Activated CD4-positive, alpha-beta memory T cell treated with anti-CD3 and anti-CD28 coated beads, Interleukin-2, amount 10 ng/mL, durations not matched to agents 7 days and 5 days (primary cell): ENCODE measurements around the gene TNS3. TPM values are rescaled to one million over a fixed set of nuclear protein-coding genes. Genes with fewer than 3 reads are reported as not detected.

Experiments
- CTCF ChIA-PET: fragments of 350-600 bp; sonication (Branson Sonifier 250); formaldehyde crosslinking; loops from one replicate; lab custom pipeline; 2021; ENCODE audit warnings: antibody characterized with exemption, inconsistent platforms; lab: Charles Lee
- POLR2A ChIA-PET: fragments of 350-600 bp; sonication (Branson Sonifier 250); formaldehyde crosslinking; loops from one replicate; lab custom pipeline; 2021; ENCODE audit warnings: antibody characterized with exemption; lab: Charles Lee
- DNase-seq: peaks from one replicate; pipeline ENCODE4 v3.0.0-alpha.2; 2020
- H3K27ac Mint-ChIP-seq: one replicate; pipeline ENCODE4 v1.8.0; 2021; ENCODE audit warnings: mild to moderate bottlenecking, mixed read lengths
- H3K27me3 Mint-ChIP-seq: one replicate; pipeline ENCODE4 v1.8.0; 2021; ENCODE audit warnings: mixed read lengths
- H3K36me3 Mint-ChIP-seq: one replicate; pipeline ENCODE4 v1.8.0; 2021; ENCODE audit warnings: low read depth, mixed read lengths
- H3K4me1 Mint-ChIP-seq: one replicate; pipeline ENCODE4 v1.8.0; 2021; ENCODE audit warnings: mixed read lengths
- H3K4me3 Mint-ChIP-seq: one replicate; pipeline ENCODE4 v1.8.0; 2021; ENCODE audit warnings: mild to moderate bottlenecking, mixed read lengths
- H3K9me3 Mint-ChIP-seq: one replicate; pipeline ENCODE4 v1.8.0; 2021; ENCODE audit warnings: mixed read lengths
- total RNA-seq, 2 experiments: library from RNA; stranded (reverse); gene quantifications; one replicate each; pipeline ENCODE4 v1.2.3, GENCODE V29; 2021

TNS3 gene
- total RNA-seq, 2 experiments from 2014 or later = 0.15 to 0.18 TPM

GRCh38 chr7:47354831-47355541, 226.9 kb downstream of the TNS3 start:
- CTCF ChIA-PET = no interaction called here
- no peaks in the 10 kb centered on the region for H3K27me3 Mint-ChIP-seq
- H3K27ac Mint-ChIP-seq = no peak overlapping the region
- H3K9me3 Mint-ChIP-seq = no peaks in the 10 kb centered on the region
- no peak overlapping the region for H3K4me3 Mint-ChIP-seq
- DNase-seq = no peak
- POLR2A ChIA-PET = no interaction called here
- H3K4me1 Mint-ChIP-seq = no peaks in the 10 kb centered on the region
- H3K36me3 Mint-ChIP-seq = no peaks in the 10 kb centered on the region

- H3K4me1 Mint-ChIP-seq = no peaks in the 10 kb centered on the region
- no peak overlapping the region for H3K27ac Mint-ChIP-seq
- no peaks in the 10 kb centered on the region for H3K27me3 Mint-ChIP-seq
- H3K4me3 Mint-ChIP-seq = no peak overlapping the region
- no peaks in the 10 kb centered on the region for H3K9me3 Mint-ChIP-seq
- no peaks in the 10 kb centered on the region for H3K36me3 Mint-ChIP-seq
- DNase-seq = no peak
- ChIA-PET POLR2A (no interaction called here), CTCF (no interaction called here)
Measured at GRCh38 chr7:47354071-47354470, 227.8 kb downstream of the TNS3 start.

- H3K27me3 Mint-ChIP-seq = no peaks in the 10 kb centered on the region
- H3K36me3 Mint-ChIP-seq = no peaks in the 10 kb centered on the region
- DNase-seq = no peak
- H3K4me3 Mint-ChIP-seq = no peak overlapping the region
- CTCF ChIA-PET = no interaction called here
- no peak overlapping the region for H3K27ac Mint-ChIP-seq
- POLR2A ChIA-PET = no interaction called here
- H3K4me1 Mint-ChIP-seq = no peaks in the 10 kb centered on the region
- no peaks in the 10 kb centered on the region for H3K9me3 Mint-ChIP-seq
Measured at GRCh38 chr7:47352394-47352968, 229.4 kb downstream of the TNS3 start.

- Mint-ChIP-seq H3K4me1 (no peaks in the 10 kb centered on the region), H3K36me3 (no peaks in the 10 kb centered on the region), H3K27me3 (no peaks in the 10 kb centered on the region), H3K4me3 (no peak overlapping the region), H3K27ac (no peak overlapping the region), H3K9me3 (no peaks in the 10 kb centered on the region)
- CTCF ChIA-PET = no interaction called here
- no peak for DNase-seq
- POLR2A ChIA-PET = no interaction called here
Measured at GRCh38 chr7:47351233-47352154, 230.4 kb downstream of the TNS3 start.

- Mint-ChIP-seq H3K27ac (no peak overlapping the region), H3K36me3 (no peaks in the 10 kb centered on the region), H3K27me3 (no peaks in the 10 kb centered on the region), H3K4me1 (no peaks in the 10 kb centered on the region), H3K4me3 (no peak overlapping the region), H3K9me3 (no peaks in the 10 kb centered on the region)
- ChIA-PET CTCF (no interaction called here), POLR2A (no interaction called here)
- no peak for DNase-seq
Measured at GRCh38 chr7:47350425-47350824, 231.5 kb downstream of the TNS3 start.

GRCh38 chr7:47349401-47349800, 232.5 kb downstream of the TNS3 start:
- ChIA-PET CTCF (no interaction called here), POLR2A (no interaction called here)
- Mint-ChIP-seq H3K4me1 (no peaks in the 10 kb centered on the region), H3K9me3 (no peaks in the 10 kb centered on the region), H3K4me3 (no peak overlapping the region), H3K27ac (no peak overlapping the region), H3K36me3 (no peaks in the 10 kb centered on the region), H3K27me3 (no peaks in the 10 kb centered on the region)
- no peak for DNase-seq

- no peaks in the 10 kb centered on the region for H3K4me1 Mint-ChIP-seq
- no peaks in the 10 kb centered on the region for H3K27me3 Mint-ChIP-seq
- H3K27ac Mint-ChIP-seq = no peak overlapping the region
- ChIA-PET CTCF (no interaction called here), POLR2A (no interaction called here)
- no peak for DNase-seq
- no peaks in the 10 kb centered on the region for H3K36me3 Mint-ChIP-seq
- H3K9me3 Mint-ChIP-seq = no peaks in the 10 kb centered on the region
- no peak overlapping the region for H3K4me3 Mint-ChIP-seq
Measured at GRCh38 chr7:47347816-47348385, 234.0 kb downstream of the TNS3 start.

GRCh38 chr7:47347346-47347745, 234.6 kb downstream of the TNS3 start:
- no peaks in the 10 kb centered on the region for H3K9me3 Mint-ChIP-seq
- H3K27ac Mint-ChIP-seq = no peak overlapping the region
- ChIA-PET POLR2A (no interaction called here), CTCF (no interaction called here)
- no peaks in the 10 kb centered on the region for H3K4me1 Mint-ChIP-seq
- H3K4me3 Mint-ChIP-seq = no peak overlapping the region
- H3K27me3 Mint-ChIP-seq = no peaks in the 10 kb centered on the region
- no peak for DNase-seq
- no peaks in the 10 kb centered on the region for H3K36me3 Mint-ChIP-seq

- H3K9me3 Mint-ChIP-seq = no peaks in the 10 kb centered on the region
- no peak overlapping the region for H3K4me3 Mint-ChIP-seq
- H3K4me1 Mint-ChIP-seq = no peaks in the 10 kb centered on the region
- ChIA-PET POLR2A (no interaction called here), CTCF (no interaction called here)
- no peak overlapping the region for H3K27ac Mint-ChIP-seq
- H3K27me3 Mint-ChIP-seq = no peaks in the 10 kb centered on the region
- DNase-seq = no peak
- H3K36me3 Mint-ChIP-seq = no peaks in the 10 kb centered on the region
Measured at GRCh38 chr7:47346377-47346914, 235.5 kb downstream of the TNS3 start.

- Mint-ChIP-seq H3K4me3 (no peak overlapping the region), H3K36me3 (no peaks in the 10 kb centered on the region), H3K9me3 (no peaks in the 10 kb centered on the region), H3K27ac (no peak overlapping the region), H3K4me1 (no peaks in the 10 kb centered on the region), H3K27me3 (no peaks in the 10 kb centered on the region)
- POLR2A ChIA-PET = no interaction called here
- no peak for DNase-seq
- CTCF ChIA-PET = no interaction called here
Measured at GRCh38 chr7:47345857-47346298, 236.0 kb downstream of the TNS3 start.

GRCh38 chr7:47344171-47344955, 237.5 kb downstream of the TNS3 start:
- ChIA-PET POLR2A (no interaction called here), CTCF (no interaction called here)
- Mint-ChIP-seq H3K4me1 (no peaks in the 10 kb centered on the region), H3K4me3 (no peak overlapping the region), H3K27ac (no peak overlapping the region), H3K36me3 (no peaks in the 10 kb centered on the region), H3K27me3 (no peaks in the 10 kb centered on the region), H3K9me3 (no peaks in the 10 kb centered on the region)
- DNase-seq = no peak

- H3K9me3 Mint-ChIP-seq = no peaks in the 10 kb centered on the region
- CTCF ChIA-PET = no interaction called here
- no peaks in the 10 kb centered on the region for H3K36me3 Mint-ChIP-seq
- H3K4me1 Mint-ChIP-seq = no peaks in the 10 kb centered on the region
- DNase-seq = no peak
- H3K27me3 Mint-ChIP-seq = no peaks in the 10 kb centered on the region
- no peak overlapping the region for H3K27ac Mint-ChIP-seq
- POLR2A ChIA-PET = no interaction called here
- no peak overlapping the region for H3K4me3 Mint-ChIP-seq
Measured at GRCh38 chr7:47343061-47343455, 238.9 kb downstream of the TNS3 start.
